ENCODE data around the gene MSRB3.

Gene MSRB3

DNA sequence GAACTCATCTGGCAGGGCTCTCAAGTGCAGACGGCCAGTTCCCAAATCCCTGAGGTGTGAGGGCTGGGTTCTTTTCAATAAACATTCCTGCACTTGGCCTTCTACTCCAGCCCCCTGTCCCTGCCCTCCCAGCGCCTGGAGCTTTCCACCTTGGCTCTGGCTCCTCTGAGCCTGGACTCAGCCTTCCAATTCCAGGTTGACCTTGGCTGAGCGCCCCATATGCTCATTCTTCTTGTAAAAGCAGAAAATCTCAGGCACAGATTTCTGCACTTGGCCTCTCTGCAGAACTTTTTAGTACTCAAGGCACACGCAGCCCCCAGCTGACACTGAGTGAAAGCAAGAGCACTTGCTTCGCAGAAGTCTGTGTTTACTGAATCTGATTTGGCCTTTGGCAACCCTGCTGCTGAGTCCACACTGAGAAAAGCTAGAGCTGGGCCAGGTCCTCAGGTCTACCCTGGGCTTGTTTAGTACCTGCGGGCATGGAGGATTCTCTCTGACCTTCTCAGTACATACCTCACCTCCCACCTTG lies 222.7 kb downstream of the MSRB3 start:
- DNase-seq = no peak

DNA sequence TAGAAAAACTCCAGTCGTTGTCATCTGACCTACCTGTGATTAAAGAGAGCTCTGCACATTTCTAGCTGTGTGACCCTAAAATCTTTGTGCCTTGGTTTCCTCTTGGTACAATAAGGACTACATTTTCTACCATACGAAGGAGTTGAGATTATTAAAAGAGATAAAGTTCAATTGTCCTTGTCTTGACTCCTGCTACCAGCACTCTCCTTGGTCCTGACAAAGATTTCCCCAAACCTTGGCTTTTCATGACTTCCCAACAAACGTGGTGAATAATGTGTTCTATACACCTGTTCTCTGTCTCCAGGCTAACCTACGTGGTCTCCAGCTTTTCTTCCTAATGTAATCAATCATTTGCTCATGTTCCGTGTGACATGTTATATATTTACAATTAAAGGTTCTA lies 223.5 kb downstream of the MSRB3 start:
- no peak for DNase-seq

DNA sequence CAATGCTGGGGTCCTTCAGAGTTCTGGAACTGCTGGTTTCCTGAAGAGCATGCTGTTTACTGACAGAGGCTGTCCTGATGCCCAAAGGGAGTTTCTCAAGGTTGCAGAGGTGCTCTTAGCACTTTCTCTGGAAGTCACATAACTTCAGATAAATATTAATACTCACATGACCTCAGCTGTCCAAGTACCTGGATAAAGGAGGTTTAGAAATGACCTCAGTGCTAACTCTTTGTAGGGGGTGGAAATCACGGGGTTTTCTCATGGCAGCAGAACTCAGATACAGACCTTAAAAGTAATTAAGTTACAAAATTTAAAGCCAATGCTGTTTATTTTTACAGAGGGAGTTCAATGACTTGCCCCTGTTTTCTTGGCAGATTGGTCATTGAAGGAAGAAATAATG lies 225.9 kb downstream of the MSRB3 start:
- no peak for DNase-seq

DNA sequence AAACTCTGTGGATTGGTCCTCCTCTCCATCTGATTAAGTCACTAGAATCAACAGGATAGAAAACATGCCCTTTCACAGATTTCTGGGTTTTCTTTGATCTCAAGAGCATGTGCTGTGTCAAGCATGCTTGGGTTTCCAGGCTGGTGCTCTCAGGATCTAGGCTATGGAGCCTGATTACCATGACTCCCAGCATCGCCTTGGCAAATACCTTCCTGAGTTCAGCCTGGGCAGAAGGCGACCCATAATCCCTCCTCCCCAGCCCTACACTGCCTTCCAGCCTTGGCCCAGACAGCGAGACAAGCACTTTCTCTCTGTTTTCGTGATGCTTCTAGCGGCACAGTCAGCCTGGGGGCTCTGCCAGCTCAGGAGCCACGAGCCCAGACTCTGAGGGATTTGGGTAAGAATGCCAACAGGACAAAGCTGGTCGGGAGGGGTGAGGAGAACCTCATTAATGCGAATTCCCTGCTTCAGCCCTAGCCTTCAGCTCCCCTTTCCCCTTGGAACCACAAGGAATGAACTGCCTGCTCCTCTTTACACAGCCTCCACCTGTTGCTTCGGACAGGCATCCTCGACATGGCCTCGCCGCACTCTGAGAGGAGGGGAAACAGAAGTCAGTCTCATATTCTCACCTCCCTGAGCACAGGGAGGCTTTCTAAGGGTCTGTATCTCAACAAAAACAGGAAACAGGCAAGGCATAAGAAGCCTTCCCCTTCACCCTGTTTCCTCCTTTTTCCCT lies 227.1 kb downstream of the MSRB3 start:
- no peak for DNase-seq

DNA sequence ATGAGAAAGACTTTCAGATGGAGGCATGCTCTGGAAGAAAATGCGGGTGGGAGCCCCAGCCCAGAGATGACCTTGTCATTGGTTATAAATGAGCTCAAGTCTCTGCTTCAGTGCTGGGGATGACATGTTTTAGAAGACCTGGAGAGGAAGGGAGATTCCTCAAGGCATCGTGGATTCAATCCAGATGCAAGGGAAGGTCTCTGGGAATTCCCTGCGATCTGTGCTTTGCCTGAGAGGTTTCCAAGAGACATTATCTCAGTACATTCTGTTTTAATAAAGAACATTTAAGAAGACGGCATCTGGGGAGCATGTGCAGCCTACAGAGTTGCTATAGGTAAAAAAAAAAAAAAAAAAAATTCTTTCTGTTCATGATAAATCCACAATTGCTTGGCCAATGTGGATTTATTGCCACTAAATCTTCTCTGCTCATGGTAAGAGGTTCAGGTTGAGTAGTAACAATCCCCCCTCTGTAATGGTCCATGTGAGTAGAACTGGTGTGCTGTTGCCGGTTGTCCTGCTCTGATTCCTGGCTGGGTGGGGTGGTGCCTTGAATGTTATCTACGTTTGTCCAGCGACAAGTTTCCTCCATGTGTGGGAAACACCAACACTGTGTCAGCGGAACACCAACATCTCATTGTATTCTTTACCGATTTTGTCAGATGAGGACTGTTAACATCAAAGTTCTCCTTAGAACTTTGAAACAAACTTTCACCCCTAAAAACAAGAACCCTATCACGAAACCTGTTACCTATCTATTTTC lies 230.0 kb downstream of the MSRB3 start:
- DNase-seq = no peak

DNA sequence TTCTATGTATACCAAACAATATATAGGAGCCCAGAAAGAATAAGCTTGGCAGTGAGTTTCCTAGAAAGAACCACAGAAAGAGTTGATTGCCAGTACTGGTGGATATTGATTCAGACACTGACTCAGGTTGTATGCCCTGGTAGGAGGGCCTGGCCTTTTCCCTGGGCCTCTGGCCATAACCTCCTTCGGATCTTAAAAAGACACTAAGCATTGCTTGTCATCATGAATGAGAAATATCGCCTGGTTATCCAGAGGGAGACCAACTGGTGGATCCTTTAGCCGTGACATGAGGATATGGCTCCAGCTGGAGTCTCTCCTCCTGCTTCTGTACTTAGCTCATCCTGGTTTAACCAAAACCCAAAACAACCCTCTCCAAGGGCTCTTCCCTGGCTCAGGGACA lies 231.5 kb downstream of the MSRB3 start:
- DNase-seq = no peak

DNA sequence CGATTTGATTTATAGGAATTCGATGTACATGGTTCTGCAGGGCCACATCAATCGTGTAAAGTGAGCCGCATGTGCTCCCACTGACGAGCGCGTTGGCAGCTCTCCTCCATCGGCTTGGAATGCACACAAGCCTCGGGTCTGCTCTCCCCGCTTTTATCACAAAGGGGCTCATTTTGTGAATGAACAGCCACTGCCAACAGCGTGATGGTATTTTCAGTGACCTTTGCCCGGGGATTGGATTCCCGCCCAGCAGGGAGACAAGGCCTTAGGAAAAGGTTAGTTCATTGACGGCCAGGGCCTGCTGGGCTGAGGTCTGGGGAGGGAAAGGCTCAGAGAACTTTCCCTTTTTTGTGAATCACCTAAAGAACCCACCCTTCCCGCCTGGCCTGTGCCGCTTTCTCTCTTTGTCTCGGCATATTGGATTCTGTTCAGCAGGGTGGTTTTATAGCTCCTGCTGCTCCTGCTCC lies 232.1 kb downstream of the MSRB3 start:
- DNase-seq = no peak

DNA sequence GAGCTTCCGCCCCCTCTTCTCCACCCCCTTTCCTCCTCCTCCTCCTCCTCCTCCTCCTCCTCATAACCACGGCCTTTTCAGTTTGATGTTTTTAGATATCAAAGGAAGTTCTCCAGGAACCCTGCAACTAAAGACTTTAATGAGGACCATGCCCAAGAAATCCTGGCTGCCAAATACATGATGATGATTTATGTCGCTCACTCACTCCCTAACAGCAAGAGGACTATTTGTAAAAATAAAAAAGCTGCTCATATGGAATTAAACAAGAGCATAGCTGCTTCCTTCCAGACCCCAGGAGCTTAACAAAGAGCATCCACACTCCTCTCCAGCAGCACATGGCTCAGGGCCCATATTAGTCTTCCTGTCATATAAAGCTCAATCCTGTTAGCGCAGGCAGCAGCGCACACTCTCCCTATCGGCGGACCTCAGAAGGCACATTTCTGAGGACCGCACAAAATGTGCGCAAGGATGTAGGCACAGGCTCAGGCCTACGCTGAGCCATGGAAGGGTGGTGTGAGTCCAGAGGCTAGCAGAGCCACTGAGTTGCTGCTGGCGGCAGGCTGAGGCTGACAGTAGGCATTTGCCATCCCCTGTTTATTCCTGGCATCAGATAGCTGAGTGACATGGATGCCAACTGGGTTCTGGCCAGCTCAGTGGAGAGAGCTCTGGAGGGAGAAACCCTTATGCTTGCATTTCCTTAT lies 232.8 kb downstream of the MSRB3 start:
- DNase-seq = no peak

DNA sequence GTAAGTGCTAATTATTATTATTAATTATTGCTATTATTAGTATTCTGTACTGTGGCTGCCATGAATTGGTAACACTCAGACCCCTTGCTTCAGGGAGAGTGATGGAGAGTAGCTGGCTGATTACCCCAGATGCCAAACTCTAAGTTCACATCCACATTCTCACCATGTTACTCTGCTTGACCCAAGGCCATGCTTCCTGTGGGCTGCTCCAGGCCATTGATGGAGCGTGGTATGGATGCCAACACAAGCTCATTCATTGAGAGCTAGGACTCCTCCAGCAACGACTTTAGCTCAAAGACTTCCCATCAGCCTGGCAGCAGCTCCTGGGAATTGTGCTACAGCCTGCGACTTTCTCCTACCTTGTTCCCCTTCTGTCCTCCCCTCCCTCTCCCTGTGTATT lies 233.4 kb downstream of the MSRB3 start:
- DNase-seq = no peak
